Measurements from ENCODE around the gene TRIM28.
"Not testable (repeated sequence)": the region's sequence is repeated elsewhere in the genome, so short reads cannot be mapped to it uniquely, and the experiment has no call there.

The TRIM28 gene

DNA sequence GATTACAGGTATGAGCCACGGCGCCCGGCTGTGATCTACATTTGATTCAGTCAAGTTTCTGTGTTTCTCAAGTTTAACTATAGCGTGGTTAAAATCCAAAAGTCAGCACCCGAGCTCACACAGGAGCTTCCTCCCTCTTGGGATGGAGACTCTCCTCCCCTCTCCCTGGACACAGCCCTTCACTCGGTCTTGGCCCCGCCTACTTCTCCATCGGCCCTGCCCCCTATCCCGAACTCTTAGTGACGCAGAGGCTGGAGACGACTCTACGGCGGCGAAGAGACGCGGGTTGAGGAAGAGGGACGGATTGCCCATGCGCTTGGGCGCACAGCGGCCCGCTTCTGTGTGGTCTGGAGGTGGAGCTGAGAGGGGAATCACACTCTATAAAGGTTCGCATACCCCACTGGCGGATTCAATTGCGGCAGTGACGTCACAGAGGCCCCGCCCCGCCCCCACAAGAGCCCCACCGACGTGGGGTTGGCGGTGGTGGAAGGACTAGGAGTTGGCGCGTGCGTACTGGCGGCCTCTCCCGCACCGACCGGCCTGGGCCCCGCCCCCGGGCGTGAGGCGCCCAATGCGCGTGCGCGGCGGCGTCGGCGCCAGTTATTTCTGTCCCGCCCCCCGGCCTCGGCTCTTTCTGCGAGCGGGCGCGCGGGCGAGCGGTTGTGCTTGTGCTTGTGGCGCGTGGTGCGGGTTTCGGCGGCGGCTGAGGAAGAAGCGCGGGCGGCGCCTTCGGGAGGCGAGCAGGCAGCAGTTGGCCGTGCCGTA, at the start of gene TRIM28:
Gene TRIM28, plus strand, starts transcription at position 239 of the 765 bp plus-strand sequence. CDS start 694 bp downstream, outside the sequence.
- peak; percentile 100 for DNase-seq (ENCODE audit: low spot score)

DNA sequence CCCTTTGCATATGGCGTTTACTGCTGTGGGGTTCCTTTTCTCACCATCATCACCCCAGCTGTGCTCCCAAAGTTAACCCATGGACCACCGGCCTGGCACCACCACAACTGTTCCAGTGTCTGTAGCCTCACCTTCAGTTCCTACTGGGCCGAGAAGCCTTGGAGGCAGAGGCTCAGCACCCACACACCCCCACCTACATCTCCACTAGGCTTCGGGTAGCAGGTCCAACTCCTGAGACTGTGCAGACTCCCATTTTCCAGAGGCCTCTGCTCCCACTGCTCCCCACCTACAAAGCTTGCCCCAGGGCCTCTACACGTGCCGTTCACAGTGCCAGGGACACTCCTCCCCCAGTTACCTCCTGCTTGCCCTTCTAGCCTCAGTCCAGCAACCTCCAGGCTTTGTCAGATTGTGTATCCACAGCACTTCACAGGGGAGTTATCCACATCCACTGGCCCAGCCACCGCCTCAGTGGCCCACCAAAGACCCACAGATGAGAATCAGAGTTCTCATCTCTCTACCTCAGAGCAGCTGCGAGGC, 46.2 kb upstream of the TRIM28 start:
- DNase-seq (ENCODE audit: low spot score), result no peak

DNA sequence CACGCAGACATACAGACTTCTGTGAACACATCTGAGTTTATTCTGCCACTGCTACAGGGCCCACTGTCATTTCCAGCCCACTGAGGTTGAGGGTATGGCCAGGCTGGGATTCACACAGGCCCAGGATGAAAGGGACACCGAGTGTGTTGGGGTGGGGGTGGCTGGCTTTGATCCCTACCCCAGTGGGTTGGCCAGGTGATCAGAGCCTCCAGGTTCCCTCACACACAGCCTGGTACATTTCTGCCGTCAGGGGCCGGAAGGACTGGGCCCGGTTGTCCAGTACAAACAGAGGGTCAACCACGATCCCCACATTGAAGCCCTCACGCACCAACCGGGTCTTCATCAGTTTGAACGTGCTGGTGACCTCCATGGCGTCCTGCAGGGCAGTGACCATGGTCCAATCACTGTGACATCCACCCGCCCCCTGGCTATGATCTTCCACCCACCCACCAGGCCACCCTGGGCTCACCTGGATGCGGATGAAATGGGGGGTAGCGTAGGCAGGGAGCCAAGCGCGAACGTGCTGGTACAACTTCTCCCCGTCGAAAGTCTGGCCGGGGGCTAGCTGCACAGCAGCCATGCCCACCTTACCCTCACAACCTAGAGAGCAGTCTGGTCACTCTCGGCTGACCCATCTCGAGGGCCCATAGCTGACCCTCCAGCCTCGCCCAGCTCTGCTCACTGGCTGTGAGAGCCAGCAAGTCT, 45.4 kb upstream of the TRIM28 start:
- no peak for DNase-seq (ENCODE audit: low spot score)

DNA sequence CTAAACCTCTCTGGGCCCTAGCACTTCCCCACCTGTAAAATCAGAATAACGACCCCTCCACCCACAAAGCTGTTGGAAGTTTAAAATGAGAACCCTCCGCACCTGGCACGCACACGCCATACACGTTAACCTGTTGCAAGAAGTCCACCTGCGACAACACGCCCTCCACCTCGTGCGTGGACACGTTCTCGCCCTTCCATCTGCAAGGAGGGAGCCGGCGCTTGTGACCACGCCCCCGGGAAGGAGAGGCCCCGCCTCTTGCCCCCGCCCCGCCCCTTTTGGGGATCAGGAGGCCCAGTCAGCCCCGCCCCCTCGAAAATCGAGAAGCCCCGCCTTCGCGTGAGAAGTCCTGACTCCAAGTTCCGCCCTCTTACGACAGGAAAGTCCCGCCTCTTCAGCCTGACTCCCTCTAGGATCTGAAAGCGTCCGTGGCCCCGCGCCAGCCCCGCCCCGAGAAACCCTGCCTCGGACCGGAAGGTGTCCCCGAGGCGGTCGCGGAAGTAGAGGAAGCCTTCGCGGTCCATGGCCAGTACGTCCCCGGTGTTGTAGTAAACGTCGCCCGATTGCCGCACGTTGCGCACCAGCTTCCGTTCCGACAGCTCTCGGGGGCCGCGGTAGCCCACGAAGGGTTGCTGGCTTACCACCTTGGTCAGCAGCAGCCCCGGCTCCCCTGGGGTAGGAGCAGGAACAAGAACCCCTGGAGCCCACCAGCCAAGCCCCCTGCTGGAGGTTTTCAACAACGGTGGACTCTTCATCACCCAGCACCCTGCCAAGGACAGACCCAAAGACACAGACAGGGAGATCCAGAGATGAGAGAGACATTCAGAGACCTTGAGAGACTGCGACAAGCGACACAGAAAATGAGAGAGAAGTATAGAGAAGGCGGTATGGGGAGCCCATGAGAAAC, 44.6 kb upstream of the TRIM28 start:
- DNase-seq (ENCODE audit: low spot score), result peak; percentile 97

DNA sequence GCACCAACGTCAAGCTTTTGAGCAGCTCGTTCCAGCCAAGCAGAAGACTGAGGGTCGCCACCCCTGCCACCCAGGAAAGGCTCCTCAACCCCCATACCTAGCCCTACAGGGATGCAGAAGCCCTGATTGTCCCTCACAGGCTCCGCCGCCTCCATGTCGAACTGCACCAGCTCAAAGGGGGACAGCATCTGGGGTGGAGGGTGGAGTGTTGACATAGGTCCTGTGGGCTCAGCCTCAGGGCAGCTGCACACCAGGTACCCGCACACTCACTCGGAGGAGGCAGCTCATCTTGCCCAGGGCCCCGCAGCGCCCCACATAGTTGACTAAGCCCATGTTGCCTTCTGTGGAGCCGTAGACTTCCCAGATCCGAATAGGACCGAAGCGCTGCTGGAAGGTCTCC, 43.6 kb upstream of the TRIM28 start:
- DNase-seq (ENCODE audit: low spot score), result no peak

DNA sequence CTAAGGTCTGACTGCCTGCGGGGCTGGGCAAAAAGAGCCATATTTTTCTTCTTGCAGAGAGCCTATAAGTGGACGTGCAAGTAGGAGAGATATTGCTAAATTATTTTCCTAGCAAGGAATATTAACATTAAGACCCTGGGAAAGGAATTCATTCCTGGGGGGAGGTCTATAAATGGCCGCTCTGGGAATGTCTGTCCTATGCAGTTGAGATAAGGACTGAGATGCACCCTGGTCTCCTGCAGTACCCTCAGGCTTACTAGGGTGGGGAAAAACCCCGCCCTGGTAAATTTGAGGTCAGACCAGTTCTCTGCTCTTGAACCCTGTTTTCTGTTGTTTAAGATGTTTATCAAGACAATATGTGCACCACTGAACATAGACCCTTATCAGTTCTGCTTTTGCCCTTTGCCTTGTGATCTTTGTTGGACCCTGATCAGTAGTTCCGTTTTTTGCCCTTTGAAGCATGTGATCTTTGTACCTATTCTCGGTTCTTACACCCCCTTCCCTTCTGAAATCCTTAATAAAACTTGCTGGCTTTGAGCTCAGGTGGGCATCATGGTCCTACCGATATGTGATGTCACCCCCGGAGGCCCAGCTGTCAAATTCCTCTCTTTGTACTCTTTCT, 36.2 kb upstream of the TRIM28 start:
- DNase-seq (ENCODE audit: low spot score), result not testable (repeated sequence)

DNA sequence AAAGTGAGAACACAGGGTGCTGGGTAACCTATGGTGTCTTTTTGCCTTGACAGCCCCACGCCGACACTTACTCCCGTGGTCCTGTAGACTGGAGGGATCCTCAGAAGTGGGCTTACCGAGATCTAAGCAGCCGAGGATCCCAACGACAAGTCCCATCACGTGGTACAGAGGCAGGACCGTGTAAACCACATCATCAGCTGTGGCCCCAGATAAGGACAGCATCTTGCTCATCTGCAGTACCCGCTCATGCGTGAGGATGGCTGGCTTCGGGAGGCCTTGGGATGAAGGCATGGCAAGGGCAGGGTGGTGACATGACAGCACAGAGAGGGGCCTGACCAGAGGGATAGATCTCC, 34.2 kb upstream of the TRIM28 start:
- DNase-seq (ENCODE audit: low spot score), result no peak

DNA sequence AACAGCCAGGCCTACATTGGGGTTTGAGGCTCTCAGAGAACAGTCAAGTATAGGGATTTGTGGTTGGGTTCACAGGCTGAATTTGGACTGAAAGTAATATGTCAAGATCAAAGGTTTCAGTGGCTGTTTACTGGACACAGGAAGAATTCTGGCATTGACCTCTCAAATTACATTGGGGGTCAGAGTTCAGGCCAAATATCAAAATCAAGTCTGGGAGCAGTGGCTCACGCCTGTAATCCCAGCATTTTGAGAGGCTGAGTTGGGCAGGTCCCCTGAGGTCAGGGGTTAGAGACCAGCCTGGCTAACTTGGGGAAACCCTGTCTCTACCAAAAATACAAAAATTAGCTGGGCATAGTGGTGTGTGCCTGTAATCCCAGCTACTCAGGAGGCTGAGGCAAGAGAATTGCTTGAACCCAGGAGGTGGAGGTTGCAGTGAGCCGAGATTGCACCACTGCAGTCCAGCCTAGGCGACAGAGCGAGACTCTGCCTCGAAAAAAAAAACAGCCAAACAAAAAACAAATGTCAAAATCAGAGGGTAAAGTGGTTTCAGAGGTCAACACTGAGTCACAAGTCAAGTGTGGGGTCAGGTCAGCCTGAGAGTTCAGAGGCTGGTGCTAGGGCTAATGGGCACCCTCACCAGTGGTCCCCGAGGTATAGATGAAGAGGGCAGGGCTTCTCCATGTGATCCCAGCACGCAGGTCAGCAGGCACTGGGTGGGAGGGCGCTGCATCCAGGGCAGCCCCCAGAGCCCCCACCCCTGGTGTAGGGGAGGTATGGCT, 33.6 kb upstream of the TRIM28 start:
- DNase-seq (ENCODE audit: low spot score), result no peak

DNA sequence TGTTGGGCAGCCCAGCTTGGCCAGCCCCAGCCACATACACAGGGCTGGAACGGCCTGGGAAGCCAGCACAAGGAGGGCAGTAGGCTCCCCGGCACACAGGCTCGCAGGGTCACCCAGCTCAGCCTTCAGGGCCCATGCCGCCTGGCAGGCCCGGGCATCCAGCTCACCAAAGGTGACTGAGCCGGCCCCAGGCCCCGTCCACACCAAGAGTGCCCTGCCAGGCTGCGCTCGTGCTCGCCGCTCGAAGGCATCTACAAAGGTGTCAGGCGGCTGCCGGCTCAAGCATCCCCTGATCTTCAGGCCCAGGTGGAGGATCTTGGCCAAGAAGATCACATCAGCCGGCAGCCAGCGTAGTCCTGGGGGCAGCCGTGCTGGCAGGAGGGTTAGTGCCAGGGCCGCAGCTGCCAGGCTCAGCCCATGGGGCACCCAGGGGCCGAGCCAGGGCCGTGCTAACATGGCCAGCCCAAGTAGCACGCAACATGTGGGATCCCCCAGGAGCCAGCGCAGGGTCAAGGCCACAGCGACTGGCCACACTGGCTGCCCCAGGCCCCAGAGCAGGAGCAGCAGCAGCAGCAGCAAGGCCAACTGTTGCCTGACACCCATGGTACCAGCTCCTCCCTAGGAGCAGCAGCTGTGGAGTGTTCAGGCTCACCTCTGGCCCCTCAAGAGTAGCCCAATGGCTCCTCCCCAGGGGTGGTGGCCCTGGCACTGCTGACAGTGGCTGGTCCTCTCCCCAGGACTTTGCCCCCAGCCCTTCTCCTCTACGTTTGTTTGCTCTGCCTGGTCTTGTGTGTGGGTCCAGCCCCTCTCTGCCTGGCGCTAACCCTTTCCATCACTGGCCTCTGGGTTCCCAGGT, 32.3 kb upstream of the TRIM28 start, which contains the start of gene SLC27A5:
Gene SLC27A5, minus strand, starts transcription at position 640 of the 856 bp plus-strand sequence. Its CDS starts 37 bp downstream, at position 603.
- no peak for DNase-seq (ENCODE audit: low spot score)

DNA sequence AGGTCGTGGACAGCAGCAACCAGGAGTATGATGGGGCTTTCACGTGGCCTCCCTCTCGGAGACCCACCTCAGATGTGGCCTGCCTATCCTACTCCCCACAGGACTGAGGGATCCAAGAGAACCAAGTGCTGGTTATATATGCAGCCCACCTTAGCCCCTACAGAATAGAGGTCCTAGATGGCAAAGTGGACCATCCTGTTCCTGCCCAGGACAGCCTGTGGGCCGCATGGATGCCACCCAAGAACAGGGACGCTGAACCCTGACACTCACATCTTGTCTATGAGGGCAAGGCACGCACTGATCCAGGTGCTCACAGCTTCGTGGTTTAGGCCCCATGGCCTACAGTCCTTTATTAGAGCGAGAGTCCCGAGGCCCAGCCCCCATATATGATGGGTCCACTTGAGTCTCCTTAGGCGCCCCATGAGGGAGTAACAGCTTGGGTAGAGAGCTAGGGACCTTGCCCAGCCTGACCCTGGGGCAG, 30.6 kb upstream of the TRIM28 start:
- no peak for DNase-seq (ENCODE audit: low spot score)

DNA sequence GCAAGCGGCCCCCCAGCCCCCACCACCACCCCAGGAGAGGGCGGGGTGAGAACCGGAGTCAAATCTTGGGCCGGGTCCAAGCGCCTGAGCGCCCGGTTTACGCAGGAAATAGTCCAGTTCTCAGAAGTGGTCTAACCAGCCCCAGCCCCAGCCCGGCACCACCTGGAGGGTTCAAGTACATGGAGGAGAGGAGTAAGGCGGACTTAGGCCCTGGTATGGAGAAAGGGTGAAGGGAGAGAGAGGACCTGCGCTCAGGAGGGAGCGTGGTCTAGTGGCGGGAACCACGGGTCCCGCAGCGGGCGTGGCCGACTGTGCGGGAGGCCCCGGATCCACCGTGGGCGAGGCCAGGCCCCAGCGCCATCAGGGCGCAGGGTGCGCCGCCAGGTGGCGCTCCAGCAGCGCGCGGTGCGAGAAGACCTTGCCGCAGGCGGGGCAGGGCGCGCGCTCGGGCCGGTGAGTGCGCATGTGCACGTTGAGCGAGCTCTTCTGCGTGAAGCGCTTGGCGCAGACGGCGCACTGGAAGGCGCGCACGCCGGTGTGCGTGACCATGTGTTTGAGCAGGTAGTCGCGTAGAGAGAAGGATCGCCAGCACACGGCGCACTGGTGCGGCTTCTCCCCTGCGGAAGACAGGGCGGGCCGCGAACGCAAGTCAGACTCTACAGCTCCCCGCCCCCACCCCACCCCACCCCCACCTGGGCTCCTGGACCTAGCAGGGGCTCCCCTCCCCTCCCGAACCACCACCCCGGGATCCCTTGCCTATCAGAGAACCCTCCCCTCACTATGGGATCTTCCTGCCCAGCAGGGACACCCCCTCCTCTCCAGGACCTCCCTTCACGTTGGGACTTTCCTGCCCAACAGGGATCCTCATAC, 29.9 kb upstream of the TRIM28 start:
- peak; percentile 93 for DNase-seq (ENCODE audit: low spot score)

DNA sequence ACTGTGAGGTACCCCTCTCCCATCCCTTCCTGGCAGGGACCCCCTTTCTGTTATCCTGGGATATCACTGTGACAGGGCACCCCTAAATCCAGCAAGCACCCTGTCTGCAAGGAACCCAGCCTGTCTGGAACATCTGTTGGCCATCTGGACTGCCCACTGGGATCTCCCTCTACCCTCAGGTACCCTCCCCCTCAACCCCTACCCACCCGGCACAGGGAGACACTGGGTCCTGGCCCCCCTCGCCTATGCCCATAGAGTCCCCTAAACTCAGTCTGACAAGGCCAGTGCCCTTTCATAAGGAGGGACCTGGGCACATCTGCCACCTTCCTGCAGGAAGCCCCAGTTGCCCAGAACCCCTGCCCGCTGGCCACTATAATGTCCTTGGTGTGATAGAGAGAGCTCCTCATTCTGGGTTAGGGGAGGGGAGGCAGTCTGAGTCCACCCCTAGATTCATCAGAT, 29.3 kb upstream of the TRIM28 start:
- no peak for DNase-seq (ENCODE audit: low spot score)

DNA sequence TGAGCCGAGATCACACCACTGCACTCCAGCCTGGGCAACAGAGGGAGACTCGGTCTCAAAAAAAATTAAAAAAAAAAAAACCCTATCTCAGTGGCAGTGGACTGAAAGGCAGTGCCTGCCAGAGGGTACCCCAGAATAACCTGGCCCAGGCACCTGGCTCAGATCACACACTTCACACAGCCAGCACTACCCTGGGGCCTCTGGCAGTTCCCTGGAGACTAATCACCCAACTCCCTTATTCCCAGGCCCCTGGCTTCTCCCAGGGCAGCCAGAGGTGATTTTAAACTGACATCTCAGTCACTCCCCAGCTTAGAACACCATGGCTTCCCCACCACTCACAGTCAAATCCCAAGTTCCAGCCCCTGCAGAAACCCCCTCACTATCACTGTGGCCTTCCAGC, 28.6 kb upstream of the TRIM28 start:
- DNase-seq (ENCODE audit: low spot score), result no peak

DNA sequence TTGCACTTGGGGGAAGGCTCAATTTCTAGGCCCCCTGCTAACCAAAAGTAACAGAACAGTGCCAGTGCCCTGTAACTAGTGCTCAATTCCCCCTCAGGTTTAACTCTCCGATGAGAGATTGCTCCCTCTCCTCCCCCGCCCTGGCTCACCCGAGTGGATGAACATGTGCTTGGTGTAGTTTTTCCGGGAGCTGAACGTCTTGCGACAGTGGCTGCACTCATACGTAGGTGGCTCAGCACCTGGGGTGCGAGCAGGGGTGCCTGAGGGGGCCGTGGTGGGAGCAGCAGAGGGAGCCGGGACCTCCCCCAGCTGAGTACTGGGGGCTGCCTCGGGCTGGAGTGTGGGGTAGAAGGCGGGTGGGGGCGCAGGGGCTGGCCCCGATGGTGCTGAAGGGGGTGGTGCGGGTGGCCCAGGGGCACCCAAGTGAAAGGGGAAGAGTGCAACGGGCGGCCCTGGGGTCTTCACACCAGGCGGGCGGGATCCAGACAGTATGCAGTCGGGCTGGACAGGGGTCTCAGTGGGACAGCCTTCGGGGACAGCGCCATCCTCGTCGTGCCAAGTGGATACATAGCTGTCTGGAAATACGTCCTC, 27.5 kb upstream of the TRIM28 start:
- DNase-seq (ENCODE audit: low spot score), result no peak

DNA sequence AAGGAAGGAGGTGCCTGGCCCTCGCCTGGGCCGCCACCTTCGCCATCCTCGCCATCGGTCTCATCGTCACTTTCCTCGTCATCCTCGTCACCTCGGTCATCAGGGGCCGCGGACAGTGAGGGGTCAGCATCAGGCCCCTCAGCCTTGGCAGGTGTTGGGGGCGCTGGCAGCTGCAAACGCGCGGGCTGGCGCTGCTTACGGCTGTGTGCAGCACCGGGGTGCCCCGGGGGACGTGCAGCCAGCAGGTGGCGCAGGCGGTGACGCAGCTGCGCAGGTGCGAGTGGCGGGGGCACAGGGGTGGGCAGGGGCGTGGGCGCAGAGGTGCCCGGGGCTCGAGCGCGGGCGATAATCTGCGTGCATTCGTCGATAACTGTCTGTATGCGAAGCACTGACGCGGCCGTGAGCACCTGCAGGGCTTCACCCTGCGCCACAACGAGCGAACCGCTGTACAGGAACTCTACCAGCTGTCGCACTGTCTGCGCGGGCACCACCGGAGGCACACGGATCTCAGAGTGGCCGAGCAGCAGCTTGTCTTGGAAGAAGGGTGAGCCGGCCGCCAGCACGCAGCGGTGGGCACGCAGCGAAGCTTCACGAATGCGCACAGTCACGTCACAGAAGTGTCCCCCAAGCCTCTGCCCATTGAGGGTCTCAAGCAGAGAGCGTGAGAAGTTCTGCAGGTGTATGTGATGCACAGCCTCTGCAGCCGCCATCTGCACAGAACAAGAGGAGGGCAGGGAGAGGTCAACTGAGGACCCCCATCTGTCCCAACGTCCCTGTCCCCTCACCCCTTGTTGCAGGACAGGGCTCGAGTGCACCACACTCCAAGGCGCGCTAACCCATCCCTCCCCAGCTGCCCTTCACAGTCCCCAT, 26.7 kb upstream of the TRIM28 start:
- no peak for DNase-seq (ENCODE audit: low spot score)

DNA sequence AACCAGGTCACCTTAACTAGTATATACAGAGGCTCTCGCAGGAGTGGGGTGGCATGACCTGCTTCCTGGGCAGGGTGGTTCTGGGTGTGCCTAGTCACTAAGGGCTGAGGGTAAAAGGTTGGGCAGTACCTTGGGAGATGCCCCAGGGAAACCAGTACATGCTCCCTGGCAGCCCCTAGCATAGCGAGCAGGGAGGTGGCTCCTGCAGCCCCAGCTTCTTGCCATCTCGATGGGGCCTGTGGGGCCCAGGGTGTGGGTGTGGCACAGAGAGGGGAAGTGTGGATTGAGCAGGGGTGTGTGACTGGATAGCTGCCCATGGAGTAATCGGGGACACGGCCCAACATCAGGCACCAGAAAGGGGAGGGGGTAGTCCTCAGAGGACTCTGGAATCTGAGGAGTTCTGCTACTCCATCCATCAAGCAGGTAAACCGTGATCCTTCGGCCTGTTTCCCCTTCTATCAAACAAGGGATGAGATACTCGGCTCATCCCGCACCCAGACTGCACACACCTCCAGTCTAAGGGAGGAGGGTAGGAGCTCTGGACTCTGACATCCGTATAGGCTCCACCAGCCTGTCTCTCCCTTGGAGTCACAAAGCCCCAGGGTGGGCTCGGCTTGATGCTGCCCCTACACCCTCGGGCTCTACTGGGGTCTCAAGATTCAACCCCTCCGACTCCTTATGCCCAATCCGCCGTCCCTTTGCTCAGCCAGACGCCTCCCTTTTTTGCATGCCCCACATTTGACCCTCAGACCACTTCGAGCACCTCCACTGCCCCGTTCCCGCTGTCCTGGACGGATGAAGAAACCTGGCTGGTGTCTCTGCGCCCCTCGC, 25.4 kb upstream of the TRIM28 start:
- DNase-seq (ENCODE audit: low spot score), result no peak

DNA sequence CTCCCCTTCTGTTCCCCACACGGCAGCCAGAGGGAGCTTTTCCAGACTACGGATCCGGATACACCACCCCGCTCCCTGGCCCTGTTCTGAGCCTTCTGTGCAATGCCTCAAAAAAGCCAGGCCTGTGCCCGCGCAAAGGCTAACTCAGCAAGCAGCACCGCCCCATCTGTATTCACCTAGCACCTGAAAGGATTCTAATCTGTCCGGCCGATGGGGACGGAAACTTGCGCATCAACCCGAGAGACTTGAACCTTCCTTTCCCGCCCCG, 24.8 kb upstream of the TRIM28 start:
- DNase-seq (ENCODE audit: low spot score), result peak; percentile 51
